Heart left ventricle (tissue), 13 donors: ENCODE data around the gene CNTN4.
"Not testable (repeated sequence)": the region's sequence is repeated elsewhere in the genome, so short reads cannot be mapped to it uniquely, and the experiment has no call there.

Source experiments
- POLR2A ChIP-seq, 2 donors: fragments of 450-650 bp; IDR thresholded peaks; one replicate each; pipeline ENCODE4 v1.6.1; 2017; ENCODE audit warnings: antibody characterized with exemption in 2 of 2, mild to moderate bottlenecking in 2 of 2, moderate library complexity in 2 of 2
- TF ChIP-seq, protein P1 (sequence below), 12 donors: fragments of 200-600 bp; sonication (generic) in 4 of 12; IDR thresholded peaks; one replicate each; pipeline versions ENCODE4 v1.5.0 to v1.8.0; 2018 to 2022; ENCODE audit warnings: antibody characterized with exemption in 12 of 12, mild to moderate bottlenecking in 5 of 12
- donor health status: ischemic (EF 13 %, LVEDD 7.1; RV severe dilation, severe dysfunction).
- donor health status: DM: no; HTN: yes; CAD: no.
- donor health status: DM: no; HTN: no; CAD: no.
- donor health status: ischemic (EF 25% LVEDD 6.9; RV normal size, moderate dysfunction).
- donor health status: ischemic (EF 25% LVEDD 5.7; RV mildly dilated, moderate dysfunction).
- donor health status: ischemic (EF 35%, LVEDD 5.7; RV mildly dilated, moderate dysfunction).
- donor health status: nonischemic (EF 11% LVEDD 7.7; RV severe dilation, severe dysfunction).
- donor health status: DM: yes; HTN: yes; CAD: no.
- donor health status: PGD.
- donor health status: ischemic (EF 29% LVEDD 5.4; RV normal size, mild dysfunction).
- donor health status: nonischemic (EF 23%, LVEDD 6.1; RV moderate dilation, normal function).

DNA sequence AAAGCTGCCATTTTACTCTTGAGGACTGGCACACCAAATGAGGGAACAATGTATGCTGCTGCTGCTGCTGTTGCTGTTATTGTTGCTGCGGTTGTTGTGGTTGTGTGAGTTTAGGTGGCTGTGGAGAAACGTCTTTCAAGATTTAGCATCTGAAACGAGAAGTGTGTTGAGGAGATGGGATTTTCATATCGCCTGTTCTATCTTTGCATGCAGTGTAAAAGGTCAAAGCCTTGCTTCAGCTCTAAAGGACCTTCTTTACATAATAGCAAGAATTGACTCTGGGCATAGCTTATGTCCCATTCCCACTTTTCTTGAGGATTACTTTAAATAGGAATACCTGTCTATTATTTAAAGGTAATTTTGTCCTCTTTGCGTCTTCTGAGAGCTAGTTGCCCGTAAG lies 436.1 kb downstream of the CNTN4 start:
- TF ChIP-seq, protein P1, sequence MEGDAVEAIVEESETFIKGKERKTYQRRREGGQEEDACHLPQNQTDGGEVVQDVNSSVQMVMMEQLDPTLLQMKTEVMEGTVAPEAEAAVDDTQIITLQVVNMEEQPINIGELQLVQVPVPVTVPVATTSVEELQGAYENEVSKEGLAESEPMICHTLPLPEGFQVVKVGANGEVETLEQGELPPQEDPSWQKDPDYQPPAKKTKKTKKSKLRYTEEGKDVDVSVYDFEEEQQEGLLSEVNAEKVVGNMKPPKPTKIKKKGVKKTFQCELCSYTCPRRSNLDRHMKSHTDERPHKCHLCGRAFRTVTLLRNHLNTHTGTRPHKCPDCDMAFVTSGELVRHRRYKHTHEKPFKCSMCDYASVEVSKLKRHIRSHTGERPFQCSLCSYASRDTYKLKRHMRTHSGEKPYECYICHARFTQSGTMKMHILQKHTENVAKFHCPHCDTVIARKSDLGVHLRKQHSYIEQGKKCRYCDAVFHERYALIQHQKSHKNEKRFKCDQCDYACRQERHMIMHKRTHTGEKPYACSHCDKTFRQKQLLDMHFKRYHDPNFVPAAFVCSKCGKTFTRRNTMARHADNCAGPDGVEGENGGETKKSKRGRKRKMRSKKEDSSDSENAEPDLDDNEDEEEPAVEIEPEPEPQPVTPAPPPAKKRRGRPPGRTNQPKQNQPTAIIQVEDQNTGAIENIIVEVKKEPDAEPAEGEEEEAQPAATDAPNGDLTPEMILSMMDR (IDR thresholded peaks at IDR 0.05): not testable (repeated sequence)
- not testable (repeated sequence) for TF ChIP-seq POLR2A (IDR thresholded peaks at IDR 0.05)
